OCI-LY1 (cell line): ENCODE results near the gene FRA10AC1.

Experiments used
- CTCF ChIP-seq: fragments of 200-600 bp; sonication (generic), shearing (Covaris generic); IDR thresholded peaks from 2 replicates; pipeline ENCODE4 v1.5.1; 2017; ENCODE audit warnings: mild to moderate bottlenecking, antibody characterized with exemption, low read length, moderate library complexity, mixed read lengths
- EZH2 ChIP-seq: fragments of 200-600 bp; sonication (generic), shearing (Covaris generic); IDR thresholded peaks from 2 replicates; pipeline ENCODE4 v1.8.0; 2017; ENCODE audit warnings: borderline replicate concordance, mixed run types, mild to moderate bottlenecking, antibody characterized with exemption, low read length, moderate library complexity, mixed read lengths

GRCh38 chr10:93704451-93704850 is 2.1 kb upstream of the FRA10AC1 start:
- TF ChIP-seq CTCF: no peak
- no peak for TF ChIP-seq EZH2
